ENCODE measurements around the gene FAM163A.

DNA sequence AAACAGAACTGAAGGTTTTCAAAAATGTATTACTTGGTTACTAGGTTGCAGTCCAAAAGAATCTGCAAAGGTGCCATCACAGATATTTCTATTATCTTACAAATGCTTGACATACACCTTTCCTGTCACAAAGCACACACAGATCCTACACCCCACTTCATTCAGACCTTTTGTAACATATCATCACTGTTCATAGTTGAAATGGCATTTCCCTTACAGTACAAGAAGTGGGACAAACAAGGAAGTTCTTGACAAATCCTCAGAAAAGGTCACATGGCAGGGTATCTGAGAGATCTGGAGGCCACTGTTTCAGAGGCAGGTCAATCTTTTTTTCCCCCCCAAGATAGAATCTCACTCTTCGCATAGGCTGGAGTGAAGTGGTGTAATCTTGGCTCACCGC, 113.2 kb downstream of the FAM163A start:
- TF ChIP-seq, protein P1, sequence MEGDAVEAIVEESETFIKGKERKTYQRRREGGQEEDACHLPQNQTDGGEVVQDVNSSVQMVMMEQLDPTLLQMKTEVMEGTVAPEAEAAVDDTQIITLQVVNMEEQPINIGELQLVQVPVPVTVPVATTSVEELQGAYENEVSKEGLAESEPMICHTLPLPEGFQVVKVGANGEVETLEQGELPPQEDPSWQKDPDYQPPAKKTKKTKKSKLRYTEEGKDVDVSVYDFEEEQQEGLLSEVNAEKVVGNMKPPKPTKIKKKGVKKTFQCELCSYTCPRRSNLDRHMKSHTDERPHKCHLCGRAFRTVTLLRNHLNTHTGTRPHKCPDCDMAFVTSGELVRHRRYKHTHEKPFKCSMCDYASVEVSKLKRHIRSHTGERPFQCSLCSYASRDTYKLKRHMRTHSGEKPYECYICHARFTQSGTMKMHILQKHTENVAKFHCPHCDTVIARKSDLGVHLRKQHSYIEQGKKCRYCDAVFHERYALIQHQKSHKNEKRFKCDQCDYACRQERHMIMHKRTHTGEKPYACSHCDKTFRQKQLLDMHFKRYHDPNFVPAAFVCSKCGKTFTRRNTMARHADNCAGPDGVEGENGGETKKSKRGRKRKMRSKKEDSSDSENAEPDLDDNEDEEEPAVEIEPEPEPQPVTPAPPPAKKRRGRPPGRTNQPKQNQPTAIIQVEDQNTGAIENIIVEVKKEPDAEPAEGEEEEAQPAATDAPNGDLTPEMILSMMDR (IDR thresholded peaks at IDR 0.05) = no peak
- no peak for TF ChIP-seq POLR2AphosphoS5 (IDR thresholded peaks at IDR 0.05)
- TF ChIP-seq POLR2A (IDR thresholded peaks at IDR 0.05) = no peak
